GM19324 (cell line): ENCODE results near the gene TARS2.
A peak's percentile ranks its signal among the peaks of the same experiment; 100 is the strongest.

Source experiments
- ATAC-seq: cut with Tn5 transposase; IDR thresholded peaks from one replicate; pipeline ENCODE4 v1.9.1; 2021; ENCODE audit warnings: mild to moderate bottlenecking, moderate library complexity; ENCODE audit not compliant: unreplicated experiment, low FRiP score

Gene TARS2

DNA sequence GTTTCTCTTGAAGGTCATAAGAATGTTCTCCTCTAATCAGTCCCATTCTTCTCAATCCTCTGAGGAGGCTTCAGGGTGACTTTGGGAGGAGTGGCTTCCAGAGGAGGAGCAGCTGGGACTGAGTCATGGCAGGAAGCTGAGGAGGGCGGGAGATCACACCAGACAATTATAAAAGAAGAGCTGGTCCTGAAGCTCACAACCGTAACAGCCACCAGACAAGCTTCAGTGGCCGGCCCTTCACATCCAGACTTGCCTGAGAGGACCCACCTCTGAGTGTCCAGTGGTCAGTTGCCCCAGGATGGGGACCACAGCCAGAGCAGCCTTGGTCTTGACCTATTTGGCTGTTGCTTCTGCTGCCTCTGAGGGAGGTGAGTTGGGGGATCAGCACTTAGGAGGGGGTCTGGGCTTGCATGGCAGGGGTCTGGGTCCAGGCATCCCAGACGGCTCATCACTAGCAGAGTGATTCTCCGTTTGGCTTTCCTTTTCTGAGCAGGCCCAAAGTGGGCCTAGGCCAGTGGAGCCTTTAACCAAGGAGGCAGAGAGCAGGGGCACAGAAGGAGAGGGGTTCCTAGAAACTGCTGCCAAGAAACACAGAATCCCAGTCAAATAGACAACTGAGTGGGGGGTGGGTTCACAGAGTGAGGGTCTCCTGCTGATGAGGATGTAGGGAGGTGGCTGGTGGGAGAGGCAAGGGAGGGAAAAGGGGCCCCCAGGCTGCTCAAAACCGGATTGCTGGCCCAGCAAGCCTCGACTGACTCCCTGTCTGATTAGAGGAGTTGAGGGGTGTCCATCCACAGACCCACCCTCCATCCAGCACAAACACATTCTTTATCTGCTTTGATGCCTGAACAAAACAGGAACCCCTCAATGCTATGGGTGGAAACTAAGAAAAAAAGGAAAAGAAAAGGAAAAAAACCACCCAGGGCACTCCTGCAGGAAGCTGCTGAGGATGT is 21.0 kb downstream of the TARS2 start, which contains the start of gene ECM1:
Gene ECM1 (plus strand): TSS at position 198 of the 953 bp plus-strand sequence. CDS start 101 bp downstream, at position 299.
- no peak for ATAC-seq

DNA sequence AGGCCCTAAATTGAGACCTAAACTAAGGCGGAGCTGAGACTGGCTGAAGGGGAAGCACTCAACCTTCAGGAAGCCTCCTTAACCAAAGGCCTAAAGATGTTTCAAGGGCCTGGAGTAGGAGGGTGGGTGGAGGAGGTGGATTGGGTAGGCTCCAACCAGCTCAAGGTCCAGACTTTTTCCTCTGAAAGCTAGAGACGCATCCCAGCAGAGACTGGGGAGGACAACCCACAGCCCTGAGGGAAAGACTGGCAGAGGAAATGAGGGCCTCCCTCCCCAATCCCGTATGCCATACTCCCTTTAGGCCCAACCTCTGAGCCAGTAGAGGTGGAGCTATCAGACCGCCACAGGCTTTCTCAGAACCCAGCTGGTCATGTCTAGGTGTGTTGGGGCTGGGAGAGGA is 21.8 kb downstream of the TARS2 start:
- no peak for ATAC-seq

GRCh38 chr1:150511551-150511950 is 24.3 kb downstream of the TARS2 start:
- no peak for ATAC-seq

- ATAC-seq: no peak
Measured at GRCh38 chr1:150511985-150512660, 24.9 kb downstream of the TARS2 start.

DNA sequence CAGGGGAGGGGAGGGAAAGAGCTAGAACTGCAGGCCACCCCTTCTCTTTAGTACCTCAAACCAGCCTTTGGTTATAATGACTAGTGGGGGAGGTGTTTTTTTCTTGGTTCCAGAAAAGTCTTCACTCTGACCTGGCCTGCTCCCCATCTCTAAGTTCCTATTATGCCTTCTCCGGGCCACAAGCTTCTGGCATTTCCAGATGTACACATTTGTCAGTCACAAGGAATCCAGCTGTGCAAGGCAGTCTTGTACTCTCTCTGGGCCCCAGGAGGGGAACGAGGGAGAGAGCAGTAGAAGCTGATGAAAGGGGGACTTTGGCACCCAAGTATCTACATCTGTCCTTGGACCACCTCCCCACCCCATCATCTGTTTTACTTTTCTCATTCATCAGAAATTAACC is 25.6 kb downstream of the TARS2 start:
- no peak for ATAC-seq

GRCh38 chr1:150513351-150513791 is 26.2 kb downstream of the TARS2 start:
- ATAC-seq: no peak

GRCh38 chr1:150514260-150514659 is 27.0 kb downstream of the TARS2 start:
- no peak for ATAC-seq

GRCh38 chr1:150514913-150515327 is 27.7 kb downstream of the TARS2 start:
- ATAC-seq: no peak

DNA sequence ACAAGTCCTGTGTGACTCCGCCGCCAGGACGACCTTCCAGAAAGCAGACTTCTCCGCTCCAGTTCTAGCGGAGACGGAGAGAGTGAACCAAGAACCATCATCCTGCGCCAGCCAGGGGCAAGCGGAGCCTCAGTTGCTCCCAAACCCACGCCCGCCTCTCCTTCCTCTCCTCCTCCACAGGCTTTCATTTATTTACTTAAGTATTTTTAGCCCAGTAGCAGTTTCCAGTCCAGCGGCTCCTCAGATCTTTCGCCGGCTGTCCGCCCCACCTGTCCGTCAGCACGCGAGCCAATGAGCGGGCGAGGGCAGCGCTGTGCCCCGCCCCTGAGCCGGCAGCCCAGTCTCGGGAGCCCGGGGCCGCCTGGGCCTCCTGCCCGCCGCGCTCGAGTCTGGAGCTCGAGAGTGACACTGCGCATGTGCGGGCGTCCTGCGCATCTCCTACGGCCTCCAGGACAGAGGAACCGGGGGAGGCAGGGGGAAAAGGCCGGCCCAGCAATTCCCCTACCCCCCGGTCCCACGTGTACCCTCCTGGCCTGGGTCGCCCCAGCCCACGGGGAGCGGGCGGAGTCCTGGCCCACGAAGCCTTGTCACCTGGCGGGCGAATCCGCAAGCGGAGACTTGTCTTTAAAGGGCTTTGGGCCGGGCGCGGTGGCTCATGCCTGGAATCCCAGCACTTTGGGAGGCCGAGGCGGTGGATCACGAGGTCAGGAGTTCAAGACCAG is 28.3 kb downstream of the TARS2 start, which contains the start of gene FALEC:
Gene FALEC (plus strand): TSS at position 425 of the 722 bp plus-strand sequence.
- ATAC-seq: peak; percentile 97

GRCh38 chr1:150516050-150516591 is 28.9 kb downstream of the TARS2 start:
- ATAC-seq: no peak

DNA sequence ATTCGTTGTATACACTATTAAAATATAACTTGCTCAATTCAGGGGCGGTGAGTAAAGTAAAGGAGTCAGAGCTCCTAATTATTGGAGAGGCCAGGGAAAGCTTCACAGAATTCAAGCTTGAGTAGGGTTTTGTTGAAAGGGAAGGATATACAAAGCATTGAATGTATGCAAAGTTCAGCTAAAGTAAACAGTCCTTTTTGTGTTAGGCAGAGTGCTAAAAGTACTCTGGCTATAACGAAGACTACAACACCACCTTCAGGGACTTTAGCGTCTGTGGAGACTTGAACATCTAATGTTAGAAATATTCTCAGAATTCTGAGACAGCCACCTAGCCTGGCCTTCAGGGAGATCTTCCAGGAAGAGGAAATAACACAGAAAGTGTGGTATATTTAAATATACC is 29.4 kb downstream of the TARS2 start:
- no peak for ATAC-seq

- no peak for ATAC-seq
Measured at GRCh38 chr1:150521196-150521968, 34.2 kb downstream of the TARS2 start.

- ATAC-seq: no peak
Measured at GRCh38 chr1:150525348-150525747, 38.1 kb downstream of the TARS2 start.

DNA sequence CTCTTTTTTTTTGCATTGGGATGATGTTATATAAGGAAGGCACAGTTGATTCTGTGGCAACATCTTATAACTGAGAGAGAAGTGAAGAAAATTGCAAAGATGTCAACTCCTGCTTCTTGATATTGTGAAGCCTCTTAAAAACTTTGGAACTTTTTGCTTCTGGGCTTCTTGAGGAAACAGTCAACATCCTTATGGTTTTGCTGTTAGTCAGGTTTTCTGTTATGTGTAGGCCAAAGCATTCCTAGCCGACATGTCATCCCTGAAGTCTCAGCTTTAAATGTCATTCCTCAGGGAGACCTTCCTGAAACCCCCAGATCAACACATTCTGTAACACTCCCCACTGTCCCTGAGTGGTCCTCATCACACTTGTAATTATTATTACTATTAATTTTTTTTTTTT is 41.0 kb downstream of the TARS2 start:
- no peak for ATAC-seq

- no peak for ATAC-seq
Measured at GRCh38 chr1:150529017-150529416, 41.8 kb downstream of the TARS2 start.

GRCh38 chr1:150530491-150531159 is 43.4 kb downstream of the TARS2 start:
- no peak for ATAC-seq

- no peak for ATAC-seq
Measured at GRCh38 chr1:150532860-150533259, 45.6 kb downstream of the TARS2 start.

GRCh38 chr1:150534002-150534401 is 46.8 kb downstream of the TARS2 start:
- no peak for ATAC-seq
